Ishikawa (cell line): ENCODE measurements around the gene SLC10A7.

Experiments
- CEBPB ChIP-seq: IDR thresholded peaks from 2 replicates; pipeline ENCODE4 v1.6.1; 2012
- CREB1 ChIP-seq: IDR thresholded peaks from 2 replicates; pipeline ENCODE4 v1.6.1; 2012; ENCODE audit warnings: low read depth
- EGR1 ChIP-seq: IDR thresholded peaks from 2 replicates; pipeline ENCODE4 v1.6.1; 2012
- EP300 ChIP-seq: IDR thresholded peaks from 2 replicates; pipeline ENCODE4 v1.6.1; 2012; ENCODE audit warnings: borderline replicate concordance
- FOXM1 ChIP-seq: IDR thresholded peaks from 2 replicates; pipeline ENCODE4 v1.6.1; 2012; ENCODE audit warnings: low read depth, borderline replicate concordance
- NFIC ChIP-seq: IDR thresholded peaks from 2 replicates; pipeline ENCODE4 v1.6.1; 2012
- RAD21 ChIP-seq: IDR thresholded peaks from 2 replicates; pipeline ENCODE4 v1.6.1; 2012; ENCODE audit warnings: low read depth
- TAF1 ChIP-seq: IDR thresholded peaks from 2 replicates; pipeline ENCODE4 v1.6.1; 2012; ENCODE audit warnings: low read depth, mild to moderate bottlenecking
- TCF12 ChIP-seq: IDR thresholded peaks from 2 replicates; pipeline ENCODE4 v1.6.1; 2012; ENCODE audit warnings: low read depth
- TEAD4 ChIP-seq: IDR thresholded peaks from 2 replicates; pipeline ENCODE4 v1.6.1; 2012
- YY1 ChIP-seq: IDR thresholded peaks from 2 replicates; pipeline ENCODE4 v1.6.1; 2012; ENCODE audit warnings: low read depth
- ZBTB7A ChIP-seq: IDR thresholded peaks from 2 replicates; pipeline ENCODE4 v1.6.1; 2012; ENCODE audit warnings: low read depth
- TF ChIP-seq, protein P1 (sequence below): IDR thresholded peaks from 2 replicates; pipeline ENCODE4 v1.6.1; 2012
- TF ChIP-seq, protein P2 (sequence below): IDR thresholded peaks from 2 replicates; pipeline ENCODE4 v1.6.1; 2012
- TF ChIP-seq, protein P3 (sequence below): IDR thresholded peaks from 2 replicates; pipeline ENCODE4 v1.6.1; 2012; ENCODE audit warnings: low read depth, mild to moderate bottlenecking

SLC10A7 gene, protein sequence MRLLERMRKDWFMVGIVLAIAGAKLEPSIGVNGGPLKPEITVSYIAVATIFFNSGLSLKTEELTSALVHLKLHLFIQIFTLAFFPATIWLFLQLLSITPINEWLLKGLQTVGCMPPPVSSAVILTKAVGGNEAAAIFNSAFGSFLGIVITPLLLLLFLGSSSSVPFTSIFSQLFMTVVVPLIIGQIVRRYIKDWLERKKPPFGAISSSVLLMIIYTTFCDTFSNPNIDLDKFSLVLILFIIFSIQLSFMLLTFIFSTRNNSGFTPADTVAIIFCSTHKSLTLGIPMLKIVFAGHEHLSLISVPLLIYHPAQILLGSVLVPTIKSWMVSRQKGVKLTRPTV

DNA sequence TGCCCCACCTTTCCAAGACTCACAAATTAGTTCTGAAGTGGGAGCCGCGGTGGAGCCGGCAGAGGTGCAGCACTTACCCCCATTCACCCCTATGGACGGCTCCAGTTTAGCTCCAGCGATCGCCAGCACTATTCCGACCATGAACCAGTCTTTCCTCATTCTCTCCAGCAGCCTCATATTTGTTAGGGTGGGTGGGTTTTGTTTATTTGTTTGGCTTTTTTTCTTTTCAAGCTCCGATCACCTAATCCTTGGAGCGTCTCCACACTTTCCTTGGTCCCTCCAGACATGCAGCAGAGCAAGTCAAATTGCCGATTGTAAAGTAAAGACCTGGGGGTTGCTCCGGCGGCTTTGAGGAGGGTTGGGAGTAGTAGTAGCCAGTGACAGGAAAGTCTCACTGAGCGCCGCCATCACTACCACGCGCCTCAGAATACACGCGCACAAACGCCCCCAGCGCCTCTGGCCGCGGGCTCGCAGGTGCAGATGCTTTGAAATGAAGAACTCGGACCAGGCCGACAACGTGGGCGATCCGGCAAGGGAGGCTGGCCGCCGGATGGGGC is at the start of gene SLC10A7:
Gene SLC10A7, minus strand, starts transcription at position 400 of the 557 bp plus-strand sequence. Its CDS starts 223 bp downstream, at position 177.
- TF ChIP-seq EP300 (peak; percentile 28; the same call in 1 of the 2 replicates), TAF1 (peak; percentile 44; the same call in 1 of the 2 replicates), TEAD4 (0 out of 2 replicates have a peak, but pooled peaks have one; percentile 6), CEBPB (no peak), TCF12 (peak; percentile 45; the same call in 1 of the 2 replicates), EGR1 (no peak), NFIC (no peak), YY1 (peak; percentile 96), RAD21 (no peak), ZBTB7A (no peak; the same call in 1 of the 2 replicates), FOXM1 (no peak), CREB1 (no peak)
- TF ChIP-seq, protein P1, sequence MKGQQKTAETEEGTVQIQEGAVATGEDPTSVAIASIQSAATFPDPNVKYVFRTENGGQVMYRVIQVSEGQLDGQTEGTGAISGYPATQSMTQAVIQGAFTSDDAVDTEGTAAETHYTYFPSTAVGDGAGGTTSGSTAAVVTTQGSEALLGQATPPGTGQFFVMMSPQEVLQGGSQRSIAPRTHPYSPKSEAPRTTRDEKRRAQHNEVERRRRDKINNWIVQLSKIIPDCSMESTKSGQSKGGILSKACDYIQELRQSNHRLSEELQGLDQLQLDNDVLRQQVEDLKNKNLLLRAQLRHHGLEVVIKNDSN: no peak
- TF ChIP-seq, protein P2, sequence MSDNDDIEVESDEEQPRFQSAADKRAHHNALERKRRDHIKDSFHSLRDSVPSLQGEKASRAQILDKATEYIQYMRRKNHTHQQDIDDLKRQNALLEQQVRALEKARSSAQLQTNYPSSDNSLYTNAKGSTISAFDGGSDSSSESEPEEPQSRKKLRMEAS: no peak
- TF ChIP-seq, protein P3, sequence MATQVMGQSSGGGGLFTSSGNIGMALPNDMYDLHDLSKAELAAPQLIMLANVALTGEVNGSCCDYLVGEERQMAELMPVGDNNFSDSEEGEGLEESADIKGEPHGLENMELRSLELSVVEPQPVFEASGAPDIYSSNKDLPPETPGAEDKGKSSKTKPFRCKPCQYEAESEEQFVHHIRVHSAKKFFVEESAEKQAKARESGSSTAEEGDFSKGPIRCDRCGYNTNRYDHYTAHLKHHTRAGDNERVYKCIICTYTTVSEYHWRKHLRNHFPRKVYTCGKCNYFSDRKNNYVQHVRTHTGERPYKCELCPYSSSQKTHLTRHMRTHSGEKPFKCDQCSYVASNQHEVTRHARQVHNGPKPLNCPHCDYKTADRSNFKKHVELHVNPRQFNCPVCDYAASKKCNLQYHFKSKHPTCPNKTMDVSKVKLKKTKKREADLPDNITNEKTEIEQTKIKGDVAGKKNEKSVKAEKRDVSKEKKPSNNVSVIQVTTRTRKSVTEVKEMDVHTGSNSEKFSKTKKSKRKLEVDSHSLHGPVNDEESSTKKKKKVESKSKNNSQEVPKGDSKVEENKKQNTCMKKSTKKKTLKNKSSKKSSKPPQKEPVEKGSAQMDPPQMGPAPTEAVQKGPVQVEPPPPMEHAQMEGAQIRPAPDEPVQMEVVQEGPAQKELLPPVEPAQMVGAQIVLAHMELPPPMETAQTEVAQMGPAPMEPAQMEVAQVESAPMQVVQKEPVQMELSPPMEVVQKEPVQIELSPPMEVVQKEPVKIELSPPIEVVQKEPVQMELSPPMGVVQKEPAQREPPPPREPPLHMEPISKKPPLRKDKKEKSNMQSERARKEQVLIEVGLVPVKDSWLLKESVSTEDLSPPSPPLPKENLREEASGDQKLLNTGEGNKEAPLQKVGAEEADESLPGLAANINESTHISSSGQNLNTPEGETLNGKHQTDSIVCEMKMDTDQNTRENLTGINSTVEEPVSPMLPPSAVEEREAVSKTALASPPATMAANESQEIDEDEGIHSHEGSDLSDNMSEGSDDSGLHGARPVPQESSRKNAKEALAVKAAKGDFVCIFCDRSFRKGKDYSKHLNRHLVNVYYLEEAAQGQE: no peak

DNA sequence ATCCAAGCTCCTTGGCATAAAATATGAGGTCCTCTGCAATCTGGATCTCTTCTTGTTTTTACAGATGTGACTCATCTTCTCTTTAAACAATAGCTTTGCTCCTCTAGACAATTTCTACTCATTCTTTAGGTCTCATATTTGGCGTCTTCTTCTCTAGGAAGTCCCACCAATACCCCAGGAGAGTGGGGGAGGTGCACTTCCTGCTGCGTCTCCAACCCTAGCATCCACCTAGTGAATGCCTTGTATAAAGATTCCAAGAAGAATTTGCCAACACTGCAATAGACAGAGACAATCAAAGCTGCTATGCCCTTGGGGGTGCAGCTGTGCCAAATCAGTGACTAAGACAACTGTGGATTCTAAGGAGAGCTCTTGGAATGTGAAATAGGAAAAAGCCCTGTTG is 45.7 kb upstream of the SLC10A7 start:
- TF ChIP-seq TAF1 (no peak), CEBPB (no peak), FOXM1 (no peak), YY1 (no peak), CREB1 (no peak), EP300 (no peak), NFIC (no peak), ZBTB7A (no peak), EGR1 (no peak), TCF12 (no peak), RAD21 (no peak), TEAD4 (no peak)
- TF ChIP-seq, protein P2: no peak
- TF ChIP-seq, protein P3: no peak
- TF ChIP-seq, protein P1: no peak

DNA sequence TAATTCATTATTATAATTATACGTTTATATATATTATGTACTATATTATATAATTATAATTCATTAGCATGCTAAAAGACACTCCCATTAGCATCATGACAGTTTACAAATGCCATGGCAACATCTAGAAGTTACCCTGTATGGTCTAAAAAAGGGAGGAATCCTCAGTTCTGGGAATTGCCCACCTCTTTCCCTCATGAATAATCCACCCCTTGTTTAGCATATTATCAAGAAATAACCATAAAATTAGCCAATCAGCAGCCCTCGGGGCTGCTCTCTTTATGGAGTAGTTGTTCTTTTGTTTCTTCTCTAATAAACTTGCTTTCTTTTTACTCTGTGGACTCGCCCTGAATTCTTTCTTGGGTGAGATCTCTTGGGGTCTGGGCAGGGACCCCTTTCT is 42.8 kb upstream of the SLC10A7 start:
- TF ChIP-seq, protein P1: no peak
- no peak for TF ChIP-seq EGR1
- no peak for TF ChIP-seq RAD21
- no peak for TF ChIP-seq EP300
- no peak for TF ChIP-seq TCF12
- TF ChIP-seq CEBPB: no peak
- no peak for TF ChIP-seq TEAD4
- TF ChIP-seq, protein P2: no peak
- TF ChIP-seq YY1: no peak
- TF ChIP-seq ZBTB7A: no peak
- TF ChIP-seq FOXM1: no peak
- no peak for TF ChIP-seq CREB1

DNA sequence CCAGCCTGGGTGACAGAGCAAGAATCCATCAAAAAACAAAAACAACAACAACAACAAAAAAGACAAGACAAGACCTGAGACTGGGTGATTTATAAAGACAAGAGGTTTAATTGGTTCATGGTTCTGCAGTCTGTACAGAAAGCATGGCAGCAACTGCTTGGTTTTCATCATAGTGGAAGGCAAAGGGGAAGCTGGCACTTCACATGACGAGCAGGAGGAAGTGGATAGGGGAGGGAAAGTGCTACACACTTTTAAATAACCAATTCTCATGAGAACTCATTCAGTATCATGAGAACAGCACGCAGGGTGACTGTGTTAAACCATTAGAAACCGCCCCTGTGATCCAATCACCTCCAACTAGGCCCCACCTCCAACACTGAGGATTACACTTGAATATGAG is 28.4 kb upstream of the SLC10A7 start:
- TF ChIP-seq FOXM1 (no peak), TAF1 (no peak), ZBTB7A (no peak), NFIC (no peak), EP300 (no peak)
- TF ChIP-seq, protein P1: no peak
